Smooth muscle cell (in vitro differentiated cells): Measurements from ENCODE around the gene ZBED1. TPM values are rescaled to one million over a fixed set of nuclear protein-coding genes. Genes with fewer than 3 reads are reported as not detected.

Experiments used
- DNase-seq: peaks from one replicate; lab custom pipeline; 2025; ENCODE audit not compliant: unreplicated experiment; lab: John Stamatoyannopoulos, UW
- H2AFZ ChIP-seq: fragments of 200-600 bp; sonication (generic); 2 replicates; pipeline ENCODE4 v1.6.0; 2016; ENCODE audit warnings: antibody characterized with exemption, low read depth, mild to moderate bottlenecking
- H3F3A ChIP-seq: fragments of 200-600 bp; sonication (generic); 2 replicates; pipeline ENCODE4 v1.6.0; 2017; ENCODE audit warnings: antibody characterized with exemption, low read depth
- H3K27ac ChIP-seq: fragments of 200-600 bp; sonication (generic); 2 replicates; pipeline ENCODE4 v1.5.1; 2016; ENCODE audit warnings: low read depth, mild to moderate bottlenecking
- H3K27me3 ChIP-seq: fragments of 200-600 bp; sonication (generic); 2 replicates; pipeline ENCODE4 v1.6.1; 2016; ENCODE audit warnings: low read depth, mild to moderate bottlenecking
- H3K36me3 ChIP-seq: fragments of 200-600 bp; sonication (generic); 2 replicates; pipeline ENCODE4 v1.5.1; 2016; ENCODE audit warnings: low read depth
- H3K4me1 ChIP-seq: fragments of 200-600 bp; sonication (generic); 2 replicates; pipeline ENCODE4 v1.5.1; 2016; ENCODE audit warnings: low read depth
- H3K4me2 ChIP-seq: fragments of 200-600 bp; sonication (generic); 2 replicates; pipeline ENCODE4 v1.6.0; 2016; ENCODE audit warnings: mild to moderate bottlenecking
- H3K4me3 ChIP-seq: fragments of 200-600 bp; sonication (generic); 2 replicates; pipeline ENCODE4 v1.5.1; 2016; ENCODE audit warnings: mild to moderate bottlenecking
- H3K79me2 ChIP-seq: fragments of 200-600 bp; sonication (generic); 2 replicates; pipeline ENCODE4 v1.6.0; 2016; ENCODE audit warnings: low read depth, mild to moderate bottlenecking
- H3K9ac ChIP-seq: fragments of 200-600 bp; sonication (generic); 2 replicates; pipeline ENCODE4 v1.6.0; 2016; ENCODE audit warnings: low read depth
- H3K9me3 ChIP-seq: fragments of 200-600 bp; sonication (generic); replicated peaks from 2 replicates; pipeline ENCODE4 v1.5.1; 2016; ENCODE audit warnings: low read depth
- H4K20me1 ChIP-seq: fragments of 200-600 bp; sonication (generic); 2 replicates; pipeline ENCODE4 v1.6.0; 2016; ENCODE audit warnings: low read depth
- WGBS: methylation state at CpG from one replicate; pipeline ENCODE4 v1.1.7; 2016; ENCODE audit warnings: low lambda C conversion rate; 5-methylcytosine and 5-hydroxymethylcytosine counted together
- polyA plus RNA-seq: library from polyadenylated mRNA; unstranded; fragments of >200 nt; fragmentation: Nextera tagmentation; extraction: Ambion mirVana; gene quantifications from 2 replicates; pipeline ENCODE4 v1.2.1, GENCODE V29; 2016
- total RNA-seq: library from RNA; depleted of rRNA; stranded (reverse); fragments of >200 nt; gene quantifications from 2 replicates; pipeline ENCODE4 v1.2.3, GENCODE V29; 2014
- TF ChIP-seq, protein P1 (sequence below): fragments of 200-600 bp; sonication (generic); IDR thresholded peaks from 2 replicates; pipeline ENCODE4 v1.5.1; 2017; ENCODE audit warnings: borderline replicate concordance, mild to moderate bottlenecking, antibody characterized with exemption; ENCODE audit not compliant: insufficient read depth, poor library complexity, severe bottlenecking

The ZBED1 gene
- total and polyA plus RNA-seq, 2 experiments from 2014 or later, result 19.0 to 23.6 TPM

DNA sequence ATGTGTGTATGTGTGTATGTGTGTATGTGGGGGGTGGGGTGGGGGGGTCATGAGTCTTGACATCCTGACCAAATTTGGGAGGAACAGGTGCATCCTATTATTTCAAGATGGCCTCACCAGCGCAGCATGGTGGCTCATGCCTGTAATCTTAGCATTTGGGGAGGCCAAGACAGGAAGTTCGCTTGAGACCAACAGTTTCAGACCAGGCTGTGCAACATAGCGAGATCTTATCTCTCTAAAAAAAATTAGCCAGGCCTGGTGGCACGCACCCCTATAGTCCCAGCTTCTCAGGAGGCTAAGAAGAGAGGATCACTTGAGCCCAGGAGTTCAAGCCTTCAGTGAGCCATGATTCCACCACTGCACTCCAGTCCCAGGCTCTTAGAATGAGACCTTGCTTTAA, 47.0 kb upstream of the ZBED1 start:
- H2AFZ ChIP-seq, result no peak overlapping the region
- no peaks in the 10 kb centered on the region for H3K27me3 ChIP-seq
- no peaks in the 10 kb centered on the region for H3K4me1 ChIP-seq
- peaks cover 5% of the 10 kb centered on the region for H3F3A ChIP-seq
- H3K9ac ChIP-seq, result no peak overlapping the region
- no peak overlapping the region for H3K4me3 ChIP-seq
- no peak for DNase-seq
- TF ChIP-seq, protein P1, sequence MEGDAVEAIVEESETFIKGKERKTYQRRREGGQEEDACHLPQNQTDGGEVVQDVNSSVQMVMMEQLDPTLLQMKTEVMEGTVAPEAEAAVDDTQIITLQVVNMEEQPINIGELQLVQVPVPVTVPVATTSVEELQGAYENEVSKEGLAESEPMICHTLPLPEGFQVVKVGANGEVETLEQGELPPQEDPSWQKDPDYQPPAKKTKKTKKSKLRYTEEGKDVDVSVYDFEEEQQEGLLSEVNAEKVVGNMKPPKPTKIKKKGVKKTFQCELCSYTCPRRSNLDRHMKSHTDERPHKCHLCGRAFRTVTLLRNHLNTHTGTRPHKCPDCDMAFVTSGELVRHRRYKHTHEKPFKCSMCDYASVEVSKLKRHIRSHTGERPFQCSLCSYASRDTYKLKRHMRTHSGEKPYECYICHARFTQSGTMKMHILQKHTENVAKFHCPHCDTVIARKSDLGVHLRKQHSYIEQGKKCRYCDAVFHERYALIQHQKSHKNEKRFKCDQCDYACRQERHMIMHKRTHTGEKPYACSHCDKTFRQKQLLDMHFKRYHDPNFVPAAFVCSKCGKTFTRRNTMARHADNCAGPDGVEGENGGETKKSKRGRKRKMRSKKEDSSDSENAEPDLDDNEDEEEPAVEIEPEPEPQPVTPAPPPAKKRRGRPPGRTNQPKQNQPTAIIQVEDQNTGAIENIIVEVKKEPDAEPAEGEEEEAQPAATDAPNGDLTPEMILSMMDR, result no peak
- H4K20me1 ChIP-seq, result no peaks in the 10 kb centered on the region
- H3K4me2 ChIP-seq, result no peak overlapping the region
- no peaks in the 10 kb centered on the region for H3K36me3 ChIP-seq
- H3K27ac ChIP-seq, result no peak overlapping the region
- 77% methylated on average over 4 of the region's 4 CpGs for WGBS
- H3K9me3 ChIP-seq, result no peaks in the 10 kb centered on the region
- no peaks in the 10 kb centered on the region for H3K79me2 ChIP-seq

DNA sequence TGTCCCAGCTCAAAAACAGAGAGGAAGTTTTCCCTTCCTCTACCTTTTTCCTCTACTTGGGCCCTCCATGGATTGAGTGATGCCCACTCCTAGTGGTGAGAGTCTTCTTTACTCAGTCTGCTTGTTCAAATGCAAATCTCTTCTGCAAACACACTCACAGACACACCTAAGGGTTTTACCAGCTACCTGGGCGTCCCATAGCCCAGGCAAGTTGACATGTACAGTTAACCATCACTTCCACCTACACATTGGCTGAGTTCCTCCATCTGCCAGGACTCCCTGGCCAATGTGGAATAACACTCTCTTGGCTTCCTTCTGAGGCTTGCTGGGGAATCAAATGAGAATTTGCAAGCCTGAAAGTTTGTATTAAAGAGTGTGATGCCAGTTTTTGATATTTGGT, 45.7 kb upstream of the ZBED1 start:
- Histone ChIP-seq H2AFZ (no peak overlapping the region), H3K4me3 (no peak overlapping the region), H3K36me3 (no peaks in the 10 kb centered on the region), H3K4me2 (no peak overlapping the region), H3K4me1 (no peaks in the 10 kb centered on the region), H3K9me3 (no peaks in the 10 kb centered on the region), H3K27me3 (no peaks in the 10 kb centered on the region), H3K27ac (no peak overlapping the region), H4K20me1 (no peaks in the 10 kb centered on the region), H3K9ac (no peak overlapping the region), H3F3A (no peaks in the 10 kb centered on the region), H3K79me2 (no peaks in the 10 kb centered on the region)
- TF ChIP-seq, protein P1, result no peak
- WGBS, result 92% methylated on average over 1 of the region's 1 CpG
- no peak for DNase-seq

DNA sequence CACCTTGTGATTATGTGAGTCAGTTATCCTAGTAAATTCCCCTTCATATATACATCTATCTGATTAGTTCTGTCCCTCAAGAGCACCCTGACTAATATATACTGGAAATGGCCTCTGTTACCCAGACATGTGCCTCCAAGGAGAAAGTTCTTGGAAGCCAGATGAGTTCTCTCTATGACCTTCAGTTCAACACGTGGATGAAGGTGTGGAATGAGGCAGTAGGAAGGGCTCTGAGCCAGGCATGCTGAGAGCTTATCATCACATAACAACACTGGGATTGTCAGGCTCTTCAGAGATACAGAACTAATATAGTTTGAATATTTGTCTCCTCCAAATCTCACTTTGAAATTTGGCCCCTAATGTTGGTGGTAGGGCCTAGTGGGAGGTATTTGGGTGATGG, 44.4 kb upstream of the ZBED1 start:
- no peak overlapping the region for H2AFZ ChIP-seq
- H3K36me3 ChIP-seq, result no peaks in the 10 kb centered on the region
- no peaks in the 10 kb centered on the region for H3F3A ChIP-seq
- TF ChIP-seq, protein P1, result no peak
- H3K9ac ChIP-seq, result no peak overlapping the region
- no peak for DNase-seq
- no peak overlapping the region for H3K4me3 ChIP-seq
- no peak overlapping the region for H3K27ac ChIP-seq
- H4K20me1 ChIP-seq, result no peaks in the 10 kb centered on the region
- WGBS, result 71% methylated on average over 1 of the region's 1 CpG
- no peaks in the 10 kb centered on the region for H3K9me3 ChIP-seq
- no peaks in the 10 kb centered on the region for H3K27me3 ChIP-seq
- H3K4me2 ChIP-seq, result no peak overlapping the region
- no peaks in the 10 kb centered on the region for H3K79me2 ChIP-seq
- no peaks in the 10 kb centered on the region for H3K4me1 ChIP-seq

DNA sequence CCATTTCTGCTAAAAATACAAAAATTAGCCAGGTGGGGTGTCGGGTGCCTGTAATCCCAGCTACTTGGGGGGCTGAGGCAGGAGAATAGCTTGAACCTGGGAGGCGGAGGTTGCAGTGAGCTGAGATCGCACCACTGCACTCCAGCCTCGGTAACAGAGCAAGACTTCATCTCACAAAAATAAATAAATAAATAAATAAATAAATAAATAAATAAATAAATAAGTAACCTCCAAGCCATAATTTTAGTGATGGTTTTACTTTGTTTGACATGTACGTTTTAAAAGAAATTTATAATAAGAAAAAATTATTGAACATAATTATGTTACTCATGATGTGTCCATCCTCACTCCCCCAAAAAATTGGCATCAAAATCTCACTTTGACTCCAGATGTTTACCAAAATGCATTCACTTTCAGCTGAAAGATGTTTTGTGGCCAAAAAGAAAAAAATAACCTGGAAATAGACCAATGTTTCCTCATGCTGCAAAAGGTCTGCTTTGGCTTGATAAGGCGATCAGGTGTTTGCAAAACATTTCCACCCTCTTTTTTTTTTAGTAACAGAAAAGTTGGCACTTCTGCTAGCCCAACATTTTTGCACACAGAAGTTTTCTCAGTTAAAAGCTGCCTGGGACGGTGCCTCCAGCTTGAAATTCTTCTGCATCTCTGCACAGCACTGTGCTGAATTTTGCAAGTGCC, 42.2 kb upstream of the ZBED1 start:
- Histone ChIP-seq H4K20me1 (no peaks in the 10 kb centered on the region), H3K9ac (no peak overlapping the region), H3K4me3 (no peak overlapping the region), H2AFZ (no peak overlapping the region), H3K79me2 (no peaks in the 10 kb centered on the region), H3K27ac (no peak overlapping the region), H3K9me3 (no peaks in the 10 kb centered on the region), H3K36me3 (no peaks in the 10 kb centered on the region), H3F3A (no peaks in the 10 kb centered on the region), H3K4me2 (no peak overlapping the region), H3K4me1 (no peaks in the 10 kb centered on the region), H3K27me3 (no peaks in the 10 kb centered on the region)
- TF ChIP-seq, protein P1, result no peak
- no peak for DNase-seq
- WGBS, result 93% methylated on average over 7 of the region's 7 CpGs
